H9 (cell line): ENCODE data around the gene MYO1D. TPM values are rescaled to one million over a fixed set of nuclear protein-coding genes. Genes with fewer than 3 reads are reported as not detected.

Source experiments
- DNase-seq: peaks from one replicate; pipeline ENCODE4 v3.0.0-alpha.2; 2017
- H2AFZ ChIP-seq: one replicate; pipeline ENCODE4 v1.6.1; 2013; ENCODE audit warnings: mild to moderate bottlenecking, low read length, control low read depth, moderate library complexity
- H2AK5ac ChIP-seq: 2 replicates; pipeline ENCODE4 v1.6.1; 2013; ENCODE audit warnings: low read length, control low read depth, mixed read lengths; ENCODE audit not compliant: insufficient read length
- H2BK120ac ChIP-seq: one replicate; pipeline ENCODE4 v1.6.1; 2013; ENCODE audit warnings: low read depth, mild to moderate bottlenecking, low read length, control low read depth, inconsistent platforms; ENCODE audit not compliant: poor library complexity, severe bottlenecking
- H2BK12ac ChIP-seq: 2 replicates; pipeline ENCODE4 v1.6.1; 2013; ENCODE audit warnings: low read length, control low read depth, mixed read lengths, low read depth; ENCODE audit not compliant: insufficient read length
- H2BK15ac ChIP-seq: 2 replicates; pipeline ENCODE4 v1.6.1; 2013; ENCODE audit warnings: low read depth, low read length, control low read depth
- H2BK20ac ChIP-seq: one replicate; pipeline ENCODE4 v1.6.1; 2013; ENCODE audit warnings: low read depth, mild to moderate bottlenecking, low read length, control low read depth, inconsistent platforms; ENCODE audit not compliant: poor library complexity, severe bottlenecking
- H2BK5ac ChIP-seq: 2 replicates; pipeline ENCODE4 v1.6.1; 2013; ENCODE audit warnings: low read length, control low read depth, mixed read lengths; ENCODE audit not compliant: insufficient read length
- H3K14ac ChIP-seq: 2 replicates; pipeline ENCODE4 v1.6.1; 2013; ENCODE audit warnings: low read length, control low read depth; ENCODE audit not compliant: insufficient read depth
- H3K18ac ChIP-seq: 2 replicates; pipeline ENCODE4 v1.6.1; 2013; ENCODE audit warnings: low read depth, mild to moderate bottlenecking, mixed read lengths, low read length, control low read depth; ENCODE audit not compliant: insufficient read length
- H3K23ac ChIP-seq: 2 replicates; pipeline ENCODE4 v1.6.1; 2013; ENCODE audit warnings: low read length, control low read depth, mixed read lengths, low read depth; ENCODE audit not compliant: insufficient read length
- H3K23me2 ChIP-seq: 2 replicates; pipeline ENCODE4 v1.6.1; 2013; ENCODE audit warnings: low read depth, mild to moderate bottlenecking, mixed read lengths, low read length, control low read depth; ENCODE audit not compliant: insufficient read length, poor library complexity, severe bottlenecking
- H3K27ac ChIP-seq: 2 replicates; pipeline ENCODE4 v1.5.1; 2013; ENCODE audit warnings: low read length, control low read depth, mixed read lengths, low read depth; ENCODE audit not compliant: insufficient read length
- H3K27me3 ChIP-seq: 2 replicates; pipeline ENCODE4 v1.6.1; 2013; ENCODE audit warnings: low read length, control low read depth, inconsistent platforms; ENCODE audit not compliant: insufficient read depth
- H3K4ac ChIP-seq: 2 replicates; pipeline ENCODE4 v1.6.1; 2013; ENCODE audit warnings: low read depth, mild to moderate bottlenecking, control low read depth, inconsistent platforms, low read length, moderate library complexity
- H3K4me1 ChIP-seq: 2 replicates; pipeline ENCODE4 v1.6.1; 2013; ENCODE audit warnings: low read length, control low read depth, inconsistent platforms; ENCODE audit not compliant: insufficient read depth
- H3K4me2 ChIP-seq: 2 replicates; pipeline ENCODE4 v1.6.1; 2013; ENCODE audit warnings: low read length, control low read depth, mixed read lengths; ENCODE audit not compliant: insufficient read length, insufficient read depth
- H3K56ac ChIP-seq: 2 replicates; pipeline ENCODE4 v1.6.1; 2013; ENCODE audit warnings: low read depth, mild to moderate bottlenecking, mixed read lengths, low read length, control low read depth; ENCODE audit not compliant: insufficient read length
- H3K79me1 ChIP-seq: 2 replicates; pipeline ENCODE4 v1.6.1; 2013; ENCODE audit warnings: low read depth, mild to moderate bottlenecking, moderate library complexity, low read length, control low read depth, inconsistent platforms; ENCODE audit not compliant: insufficient read depth, poor library complexity, severe bottlenecking
- H3K79me2 ChIP-seq: 2 replicates; pipeline ENCODE4 v1.6.1; 2013; ENCODE audit warnings: low read length, control low read depth, inconsistent platforms; ENCODE audit not compliant: insufficient read depth
- H3K9ac ChIP-seq: 2 replicates; pipeline ENCODE4 v1.6.1; 2013; ENCODE audit warnings: low read length, control low read depth, mixed read lengths; ENCODE audit not compliant: insufficient read length; ENCODE audit errors: extremely low read depth
- H3K9me3 ChIP-seq: one replicate; pipeline ENCODE4 v1.6.1; 2013; ENCODE audit warnings: low read depth, low read length, inconsistent platforms; ENCODE audit not compliant: control insufficient read depth
- H3T11ph ChIP-seq: one replicate; pipeline ENCODE4 v1.6.1; 2013; ENCODE audit warnings: mild to moderate bottlenecking, low read length, control low read depth, inconsistent platforms
- H4K20me1 ChIP-seq: one replicate; pipeline ENCODE4 v1.6.1; 2013; ENCODE audit not compliant: control insufficient read depth, insufficient read length, insufficient read depth
- H4K5ac ChIP-seq: 2 replicates; pipeline ENCODE4 v1.6.1; 2013; ENCODE audit warnings: low read depth, mild to moderate bottlenecking, mixed read lengths, low read length, control low read depth; ENCODE audit not compliant: insufficient read length
- H4K8ac ChIP-seq: replicated peaks from 2 replicates; pipeline ENCODE4 v1.6.1; 2013; ENCODE audit warnings: low read length, control low read depth, mixed read lengths, low read depth; ENCODE audit not compliant: insufficient read length
- H4K91ac ChIP-seq: 2 replicates; pipeline ENCODE4 v1.6.1; 2013; ENCODE audit warnings: low read depth, mild to moderate bottlenecking, moderate library complexity, mixed read lengths, low read length, control low read depth; ENCODE audit not compliant: insufficient read length
- H3K27ac Mint-ChIP-seq, 3 experiments: 2 replicates in 2 of 3; 3 replicates in 1 of 3; pipeline ENCODE4 v1.8.0; 2020 to 2021; ENCODE audit warnings: mixed read lengths in 3 of 3, mild to moderate bottlenecking in 1 of 3, moderate library complexity in 1 of 3
- H3K27me3 Mint-ChIP-seq: 2 replicates; pipeline ENCODE4 v1.8.0; 2021; ENCODE audit warnings: low read depth, mild to moderate bottlenecking, moderate library complexity, mixed read lengths
- H3K36me3 Mint-ChIP-seq, 3 experiments: 2 replicates in 2 of 3; 3 replicates in 1 of 3; pipeline ENCODE4 v1.8.0; 2020 to 2021; ENCODE audit warnings: low read depth in 3 of 3, mixed read lengths in 3 of 3; ENCODE audit not compliant: insufficient read depth in 1 of 3
- H3K4me1 Mint-ChIP-seq, 2 experiments: 2 replicates each; pipeline ENCODE4 v1.8.0; 2020; ENCODE audit warnings: mixed read lengths in 2 of 2
- H3K4me3 Mint-ChIP-seq, 2 experiments: 2 replicates in 1 of 2; 3 replicates in 1 of 2; pipeline ENCODE4 v1.8.0; 2020 to 2021; ENCODE audit warnings: mild to moderate bottlenecking in 2 of 2, mixed read lengths in 2 of 2, moderate library complexity in 1 of 2
- H3K9me3 Mint-ChIP-seq, 2 experiments: 2 replicates in 1 of 2; 3 replicates in 1 of 2; pipeline ENCODE4 v1.8.0; 2020; ENCODE audit warnings: mild to moderate bottlenecking in 2 of 2, mixed read lengths in 2 of 2, moderate library complexity in 1 of 2
- CTCF ChIP-seq: fragments of 200-600 bp; sonication (generic); conservative IDR thresholded peaks from 3 replicates; pipeline ENCODE4 v1.8.0; 2021; ENCODE audit warnings: antibody characterized with exemption, mild to moderate bottlenecking
- WGBS: extraction: QIAGEN DNeasy Blood & Tissue Kit; methylation state at CpG from one replicate; pipeline ENCODE4 v1.1.7; 2013; ENCODE audit warnings: missing lambda C conversion rate, low lambda C conversion rate, mixed read lengths; ENCODE audit not compliant: insufficient read length; ENCODE audit errors: extremely low coverage; 5-methylcytosine and 5-hydroxymethylcytosine counted together
- total RNA-seq: library from RNA; stranded (reverse); gene quantifications from 2 replicates; pipeline ENCODE4 v1.2.1, GENCODE V29; 2021

Gene MYO1D
- total RNA-seq, 1 experiment from 2014 or later, result 19.0 TPM

- Histone ChIP-seq H2AK5ac (no peak overlapping the region), H4K5ac (no peak overlapping the region), H3K14ac (no peak overlapping the region), H3K79me1 (no peaks in the 10 kb centered on the region), H3K79me2 (no peaks in the 10 kb centered on the region), H2BK12ac (no peak overlapping the region), H2BK15ac (no peak overlapping the region), H3K23ac (no peak overlapping the region), H3K9me3 (no peaks in the 10 kb centered on the region), H3K18ac (no peak overlapping the region), H4K91ac (no peak overlapping the region), H3K56ac (no peak overlapping the region), H3K27me3 (no peaks in the 10 kb centered on the region), H3K4me2 (no peak overlapping the region), H2BK5ac (no peak overlapping the region), H4K8ac (no peak overlapping the region), H2BK120ac (no peak overlapping the region), H3K9ac (no peak overlapping the region), H3T11ph (no peak overlapping the region), H2BK20ac (no peak overlapping the region), H3K4ac (no peak overlapping the region), H3K23me2 (no peaks in the 10 kb centered on the region), H3K27ac (no peak overlapping the region), H4K20me1 (no peaks in the 10 kb centered on the region), H3K4me1 (no peaks in the 10 kb centered on the region), H2AFZ (no peak overlapping the region)
- Mint-ChIP-seq H3K27ac (no peak overlapping the region; a peak in 2 of 7 replicates), H3K9me3 (peaks cover 8 to 10% of the 10 kb centered on the region in 2 experiments), H3K4me3 (no peak overlapping the region), H3K4me1 (no peaks in the 10 kb centered on the region), H3K36me3 (peaks cover 11 to 22% (median 20%) of the 10 kb centered on the region in 3 experiments; a peak in 6 of 7 replicates), H3K27me3 (no peaks in the 10 kb centered on the region)
- no peak for TF ChIP-seq CTCF
- no CpG with 5 or more reads among the region's 6 CpGs for WGBS
- DNase-seq, result no peak
These were observed 154.2 kb downstream of the MYO1D start for GRCh38 chr17:32722733-32723132.
